GM21529 (cell line): ENCODE measurements around the gene ZNF652.
"Not testable (repeated sequence)": the region's sequence is repeated elsewhere in the genome, so short reads cannot be mapped to it uniquely, and the experiment has no call there.

ENCODE experiments used
- ATAC-seq: cut with Tn5 transposase; IDR thresholded peaks from one replicate; pipeline ENCODE4 v1.9.1; 2021; ENCODE audit not compliant: unreplicated experiment

Gene ZNF652

DNA sequence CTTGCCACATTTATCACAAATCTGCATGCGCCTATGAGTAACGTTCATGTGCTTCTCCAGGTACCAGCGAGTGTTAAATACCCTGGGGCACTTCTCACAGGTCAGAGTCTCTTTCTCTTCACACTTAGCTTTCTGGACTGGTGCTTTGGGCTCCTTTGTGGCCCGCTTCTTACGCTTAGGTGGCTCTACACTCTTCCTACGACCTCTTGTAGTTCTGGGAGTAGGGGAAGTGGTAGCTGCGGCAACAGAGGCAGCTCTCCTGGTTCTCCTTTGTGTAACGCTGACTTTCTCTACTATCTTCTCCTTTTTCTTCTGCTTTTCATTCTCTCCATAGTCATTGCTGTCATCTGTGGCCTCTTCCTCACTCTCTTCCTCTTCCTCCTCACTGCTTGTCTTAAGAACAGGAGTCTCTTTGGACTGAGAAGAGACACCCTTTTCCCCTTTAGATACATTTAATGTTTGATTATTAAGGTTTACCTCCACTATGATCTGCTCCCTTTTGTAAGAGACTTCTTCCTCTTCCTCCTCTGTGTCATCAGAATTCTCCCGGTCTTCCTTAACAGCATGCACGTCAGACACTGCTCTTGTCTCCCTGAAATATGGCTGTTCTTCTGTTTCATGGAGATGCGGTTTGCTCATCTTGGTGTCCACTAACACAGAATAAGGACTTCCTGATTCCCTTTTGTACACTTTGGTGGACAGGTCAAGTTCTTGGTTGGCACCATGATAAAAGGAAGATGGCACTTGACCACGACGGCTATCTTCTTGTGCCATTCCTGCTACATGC, 45.0 kb downstream of the ZNF652 start:
- ATAC-seq, result no peak

DNA sequence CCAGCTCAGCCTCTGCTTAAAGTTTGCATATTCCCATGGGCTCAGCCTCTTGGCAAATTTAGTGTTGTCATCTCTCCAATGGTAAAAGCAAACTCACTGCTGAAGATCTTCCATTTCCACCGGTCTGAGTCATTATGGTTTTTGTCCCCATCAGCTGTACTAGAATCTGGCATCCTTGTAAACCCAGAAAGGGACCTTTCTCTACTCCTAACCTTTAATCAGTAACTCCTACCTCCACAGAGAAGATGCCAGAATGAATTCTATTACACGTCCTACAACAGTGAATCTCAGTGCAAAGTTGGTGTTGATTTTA, 45.8 kb downstream of the ZNF652 start:
- no peak for ATAC-seq

DNA sequence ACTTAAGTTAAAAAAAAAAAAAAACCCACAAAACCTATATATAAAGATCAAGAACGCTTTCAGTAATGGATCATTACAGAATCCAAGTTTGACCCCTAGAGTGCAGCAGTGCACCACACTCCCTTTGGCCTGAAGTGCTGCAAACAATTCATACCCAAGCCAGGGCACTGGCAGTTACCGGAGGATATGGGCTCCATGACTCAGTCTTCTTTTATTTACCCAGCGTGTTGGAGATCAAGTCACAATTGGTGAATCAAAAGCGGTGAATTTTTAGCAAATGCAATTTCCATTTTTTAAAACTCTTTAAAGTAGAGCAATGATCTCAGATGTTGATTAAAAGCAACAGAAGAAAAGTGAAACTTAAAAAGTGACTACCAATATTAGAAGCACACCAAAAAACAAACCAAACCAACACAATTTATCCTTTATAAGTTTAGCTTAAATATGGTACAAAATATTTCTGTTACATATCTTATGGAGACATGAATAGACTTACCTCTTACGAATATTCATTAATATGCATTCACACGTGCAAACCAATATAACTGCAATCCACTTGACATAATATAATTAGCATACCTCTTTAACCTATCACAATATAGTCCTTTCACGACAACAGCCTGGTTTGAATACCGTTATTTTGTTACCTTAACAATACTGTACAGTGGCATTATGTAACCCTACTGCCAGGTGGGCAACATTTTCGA, 46.3 kb downstream of the ZNF652 start:
- ATAC-seq, result peak; percentile 61

DNA sequence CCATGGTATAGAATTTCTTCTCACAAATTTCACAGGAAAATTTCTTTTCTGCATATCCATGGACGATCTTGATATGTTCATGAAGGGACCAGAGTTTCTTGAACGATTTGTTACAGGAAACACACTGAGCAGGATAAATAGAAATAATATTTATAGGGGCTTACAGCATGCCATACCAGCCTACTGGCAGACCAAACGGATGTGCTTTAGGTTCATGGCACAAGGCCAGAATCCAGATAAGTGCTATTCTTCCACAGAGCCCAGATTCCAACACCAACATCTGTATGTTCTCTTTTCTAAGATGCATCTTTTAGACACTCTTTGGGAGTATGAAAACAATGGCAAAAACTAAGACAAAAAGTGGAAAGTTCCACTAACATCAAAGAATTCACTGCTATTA, 49.3 kb downstream of the ZNF652 start:
- ATAC-seq, result no peak

DNA sequence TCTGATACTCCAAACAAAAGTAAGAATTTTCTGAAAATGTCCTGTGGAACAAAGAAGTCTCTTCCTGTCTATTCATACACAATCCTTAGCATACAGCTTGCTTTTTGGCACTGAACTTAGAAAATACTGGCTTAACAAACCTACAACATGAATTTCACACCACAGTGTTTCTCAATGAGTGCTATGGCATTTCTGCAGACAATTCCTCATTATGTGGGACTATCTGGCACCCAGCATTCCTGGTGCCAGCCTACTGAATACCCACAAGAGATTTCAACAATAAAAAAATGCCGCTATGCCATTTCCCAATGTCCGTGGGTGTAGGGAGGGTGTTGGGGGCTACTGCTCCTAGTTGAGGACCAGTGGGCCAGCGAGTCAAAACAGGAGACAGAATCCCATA, 62.1 kb downstream of the ZNF652 start:
- ATAC-seq, result no peak

DNA sequence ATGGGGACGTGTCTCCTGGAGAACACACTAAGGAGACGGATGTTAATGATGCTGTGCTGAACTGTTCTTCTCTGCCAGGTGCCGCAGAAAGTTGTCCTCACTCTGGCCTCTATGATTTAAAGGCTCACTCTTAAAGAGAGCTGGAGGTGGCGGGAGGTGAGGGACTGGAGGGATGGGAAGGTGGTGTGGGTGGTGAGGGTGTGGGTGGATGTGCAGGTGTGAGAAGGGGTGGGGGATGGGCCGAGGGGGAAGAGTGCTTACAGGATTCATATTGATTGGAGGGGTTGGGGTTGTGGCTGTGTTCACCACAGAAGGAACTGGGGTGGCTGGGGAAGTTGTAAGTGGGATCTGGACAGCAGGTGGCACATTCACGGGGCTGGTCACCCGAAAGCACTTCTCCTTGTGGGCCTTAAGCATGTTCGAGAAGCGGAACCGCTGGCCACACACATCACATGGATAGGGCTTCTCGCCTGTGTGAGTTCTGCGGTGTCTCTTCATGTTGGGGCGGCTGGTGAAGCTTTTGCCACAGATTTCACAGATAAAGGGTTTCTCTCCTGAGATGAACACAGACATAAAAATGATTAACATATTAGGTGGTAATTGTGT, 63.6 kb downstream of the ZNF652 start:
- no peak for ATAC-seq

DNA sequence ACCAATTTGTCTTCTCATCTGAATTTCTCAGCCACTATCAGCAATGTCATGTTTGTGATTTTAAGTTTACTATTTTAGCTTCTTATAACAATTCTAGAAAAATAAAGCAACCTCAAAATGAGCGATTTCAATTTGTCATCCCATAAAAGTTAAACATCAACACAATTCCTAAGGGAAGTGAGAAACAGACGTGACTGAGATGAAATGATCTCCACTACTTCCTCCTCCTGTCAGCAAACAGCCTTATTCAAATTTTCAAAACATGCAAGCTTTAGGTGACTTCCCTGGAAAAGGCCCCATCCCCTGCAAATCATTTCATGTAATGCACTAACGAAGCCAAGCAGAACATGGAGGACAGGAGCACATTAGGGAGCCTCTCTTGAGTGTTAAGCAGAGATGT, 64.9 kb downstream of the ZNF652 start:
- no peak for ATAC-seq

DNA sequence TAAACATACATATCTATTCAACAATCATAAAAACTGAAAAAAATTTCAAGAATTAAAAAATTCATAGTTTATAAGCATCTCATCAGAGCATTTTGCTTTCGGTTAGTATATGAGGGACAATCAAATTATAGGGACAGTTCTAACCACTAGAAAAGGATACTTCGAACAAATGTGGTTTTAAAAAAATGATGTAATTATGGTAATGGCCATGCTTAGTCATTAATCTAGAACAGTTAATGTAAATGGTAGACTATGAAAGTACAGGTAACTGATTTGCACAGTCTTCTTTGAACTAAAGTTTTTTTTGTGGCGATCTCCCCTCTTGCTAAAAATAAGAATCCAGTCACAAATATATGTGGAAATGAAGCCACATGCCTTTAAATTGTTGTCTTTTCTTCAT, 67.9 kb downstream of the ZNF652 start:
- no peak for ATAC-seq

DNA sequence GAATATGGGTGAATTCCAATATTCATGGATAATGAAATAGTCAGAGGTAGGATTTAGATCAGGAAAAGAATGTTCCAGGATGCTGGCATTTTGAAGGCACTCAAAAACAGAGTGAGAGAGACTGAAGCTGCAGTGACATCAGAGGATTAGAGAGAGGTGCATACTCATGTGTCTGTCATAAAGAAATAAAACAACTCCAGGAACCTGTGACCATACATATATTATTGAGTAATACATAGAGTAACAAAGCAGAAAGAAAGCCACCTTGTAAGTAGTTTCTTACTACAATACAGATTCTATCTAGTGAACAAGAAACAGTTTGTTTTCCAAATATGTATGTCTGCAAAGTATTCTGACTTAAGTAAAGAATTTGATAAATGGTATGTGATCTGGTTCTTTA, 69.1 kb downstream of the ZNF652 start:
- no peak for ATAC-seq

DNA sequence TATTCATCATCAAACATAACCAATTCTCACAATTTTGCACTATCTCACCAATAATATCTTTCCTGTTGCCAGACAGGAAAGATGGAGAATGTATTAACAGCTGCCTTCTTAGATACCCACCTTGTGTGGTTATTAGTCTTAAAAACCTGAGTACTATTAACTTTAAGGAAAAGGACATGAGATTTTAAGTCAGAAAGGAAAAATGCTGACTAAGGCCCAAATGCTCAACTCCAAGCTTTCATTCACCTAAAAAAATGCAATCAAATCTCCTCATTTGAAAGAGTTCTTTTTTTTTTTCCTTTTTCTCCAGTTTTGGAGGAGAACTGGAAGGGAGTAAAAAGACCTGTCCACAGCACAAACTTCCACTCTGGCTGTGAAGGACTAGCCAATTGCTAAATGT, 70.1 kb downstream of the ZNF652 start:
- ATAC-seq, result no peak

DNA sequence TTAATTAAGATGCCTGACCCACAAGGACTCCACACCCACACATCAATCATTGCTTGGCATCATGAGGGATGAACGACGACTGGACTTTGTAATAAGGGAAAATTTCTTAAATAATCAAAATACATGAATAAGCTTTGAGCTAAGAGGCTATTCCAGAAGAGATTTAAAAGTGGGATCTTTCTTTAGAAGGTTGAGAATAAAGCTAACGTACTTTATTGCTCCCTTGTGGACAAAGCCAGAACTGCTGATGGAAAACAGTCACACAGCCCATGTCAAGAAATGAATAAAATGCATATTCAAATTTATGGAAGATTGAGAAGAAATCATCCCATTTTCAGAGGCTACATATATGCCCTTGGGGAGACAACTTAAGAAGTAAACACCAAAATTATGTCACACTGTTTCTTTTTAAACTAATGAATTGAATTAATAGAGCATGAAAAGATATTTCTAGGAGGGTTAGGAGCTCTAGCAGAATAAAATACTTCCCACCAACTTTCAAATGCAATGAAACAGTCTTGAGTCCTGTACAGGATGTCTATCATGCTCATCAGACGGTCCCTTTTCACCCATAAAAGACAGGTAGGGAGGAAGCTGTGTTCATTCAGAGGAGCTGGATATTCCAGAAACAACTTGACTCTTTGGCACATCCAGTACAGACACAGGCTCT, 71.2 kb downstream of the ZNF652 start:
- ATAC-seq, result no peak

DNA sequence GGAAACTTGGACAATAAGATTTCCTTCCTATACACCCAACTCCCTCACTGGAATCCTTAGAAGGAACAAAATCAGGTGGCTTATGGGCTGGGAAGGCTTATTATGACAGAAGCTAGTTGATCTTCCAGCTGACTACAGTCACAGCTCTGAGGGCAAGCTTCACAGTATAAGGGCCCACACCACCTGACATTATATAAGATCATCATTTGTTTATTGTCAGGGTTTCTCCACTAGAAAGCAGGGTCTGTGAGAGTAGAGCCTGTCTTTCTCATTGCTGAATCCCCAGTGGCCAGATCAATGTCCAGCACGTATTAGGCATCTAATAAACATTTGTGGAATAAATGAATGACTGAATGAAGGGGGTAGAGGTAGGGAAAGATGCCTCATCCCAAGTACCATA, 73.7 kb downstream of the ZNF652 start:
- ATAC-seq, result no peak

DNA sequence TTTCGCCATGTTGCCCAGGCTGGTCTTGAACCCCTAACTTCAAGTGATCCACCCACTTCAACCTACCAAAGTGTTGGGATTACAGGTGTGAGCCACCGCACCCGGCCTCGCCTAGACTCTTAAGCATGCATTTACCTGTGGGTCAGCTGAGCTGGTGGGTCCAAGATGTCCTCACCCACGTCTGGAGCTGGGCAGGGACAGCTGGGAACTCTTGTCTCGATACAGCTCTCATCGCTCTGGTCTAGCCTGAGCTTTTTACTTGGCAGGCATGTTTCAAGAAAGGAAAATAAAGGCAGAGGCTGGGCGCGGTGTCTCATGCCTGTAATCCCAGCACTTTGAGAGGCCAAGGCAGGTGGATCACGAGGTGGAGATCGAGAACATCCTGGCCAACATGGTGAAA, 74.6 kb downstream of the ZNF652 start:
- ATAC-seq, result no peak

DNA sequence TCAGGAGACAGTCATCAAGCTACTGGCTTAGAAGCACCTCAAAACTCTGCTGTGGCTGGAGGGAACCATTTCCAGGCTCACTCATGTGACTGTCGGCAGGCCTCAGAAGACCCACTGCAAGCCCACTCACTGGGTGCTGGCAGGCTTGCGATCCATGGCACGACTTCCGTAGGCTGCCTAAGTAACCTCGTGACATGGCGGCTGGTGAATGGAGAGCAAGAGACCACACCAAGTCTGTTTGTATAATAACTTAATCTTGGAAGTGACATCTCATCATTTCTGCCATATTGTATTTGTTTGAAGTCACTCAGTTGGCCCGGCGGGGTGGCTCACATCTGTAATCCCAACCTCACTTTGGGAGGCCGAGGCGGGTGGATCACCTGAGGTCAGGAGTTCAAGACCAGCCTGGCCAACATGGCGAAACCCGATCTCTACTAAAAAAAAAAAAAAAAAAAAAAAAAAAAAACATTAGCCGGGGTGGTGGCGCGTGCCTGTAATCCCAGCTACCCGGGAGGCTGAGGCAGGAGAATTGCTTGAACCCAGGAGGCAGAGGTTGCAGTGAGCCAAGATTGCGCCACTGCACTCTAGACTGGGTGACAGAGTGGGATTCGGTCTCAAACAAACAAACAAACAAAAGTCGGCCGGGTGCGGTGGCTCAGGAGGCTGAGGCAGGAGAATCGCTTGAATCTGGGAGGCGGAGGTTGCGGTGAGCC, 75.6 kb downstream of the ZNF652 start:
- ATAC-seq, result not testable (repeated sequence)

DNA sequence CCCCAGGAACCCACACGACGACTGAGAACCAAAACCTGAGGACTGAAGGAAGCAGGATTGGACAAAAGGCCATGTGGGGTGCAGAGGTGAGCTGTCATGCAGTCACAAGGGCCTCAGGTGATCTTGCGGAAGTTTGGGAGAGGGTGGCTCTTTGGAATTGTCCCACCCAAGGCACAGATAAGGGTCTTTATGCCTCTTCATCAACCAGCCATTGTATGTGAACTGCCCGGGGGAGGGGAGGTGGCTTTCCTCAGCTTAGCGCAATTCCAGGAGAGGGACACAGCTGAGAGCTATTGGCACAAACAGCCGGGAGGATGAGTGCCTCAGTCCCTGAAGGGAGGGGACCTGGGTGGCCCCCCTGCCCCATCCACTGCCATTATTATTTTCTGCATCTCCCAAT, 76.3 kb downstream of the ZNF652 start:
- ATAC-seq, result no peak

DNA sequence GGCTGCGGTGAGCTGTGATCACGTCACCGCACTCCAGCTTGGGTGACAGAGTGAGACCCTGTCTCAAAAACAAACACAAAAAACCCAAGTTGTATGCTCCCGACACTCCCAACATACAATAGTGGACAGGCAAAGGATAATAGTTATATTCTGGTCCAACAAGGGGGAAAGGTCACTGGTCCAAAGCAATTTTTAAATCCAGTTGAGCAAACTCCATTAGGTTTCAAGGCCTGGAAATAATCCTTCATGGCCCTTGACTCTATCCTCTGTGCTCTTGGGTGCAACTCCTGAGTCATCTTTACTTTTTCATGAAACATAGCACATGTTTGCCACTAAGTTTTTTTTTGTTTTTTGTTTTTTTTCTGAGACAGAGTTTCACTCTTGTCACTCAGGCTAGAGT, 81.1 kb downstream of the ZNF652 start:
- ATAC-seq, result no peak

DNA sequence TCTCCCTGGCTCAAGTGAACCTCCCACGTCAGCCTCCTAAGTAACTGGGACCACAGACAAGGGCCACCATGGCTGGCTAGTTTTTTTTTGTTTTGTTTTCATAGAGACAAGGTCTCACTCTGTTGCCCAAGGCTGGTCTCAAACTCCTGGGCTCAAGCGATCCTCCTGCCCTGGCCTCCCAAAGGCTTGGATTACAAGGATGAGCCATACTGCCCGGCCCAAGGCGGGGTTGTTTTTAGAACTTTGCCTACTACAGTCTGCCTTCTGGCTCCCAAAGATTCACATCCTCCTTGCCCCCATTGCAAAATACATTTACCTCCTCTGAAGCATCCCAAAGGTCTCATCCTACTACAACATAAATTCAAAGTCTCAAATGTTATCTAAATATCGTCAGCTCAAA, 82.0 kb downstream of the ZNF652 start:
- ATAC-seq, result no peak

DNA sequence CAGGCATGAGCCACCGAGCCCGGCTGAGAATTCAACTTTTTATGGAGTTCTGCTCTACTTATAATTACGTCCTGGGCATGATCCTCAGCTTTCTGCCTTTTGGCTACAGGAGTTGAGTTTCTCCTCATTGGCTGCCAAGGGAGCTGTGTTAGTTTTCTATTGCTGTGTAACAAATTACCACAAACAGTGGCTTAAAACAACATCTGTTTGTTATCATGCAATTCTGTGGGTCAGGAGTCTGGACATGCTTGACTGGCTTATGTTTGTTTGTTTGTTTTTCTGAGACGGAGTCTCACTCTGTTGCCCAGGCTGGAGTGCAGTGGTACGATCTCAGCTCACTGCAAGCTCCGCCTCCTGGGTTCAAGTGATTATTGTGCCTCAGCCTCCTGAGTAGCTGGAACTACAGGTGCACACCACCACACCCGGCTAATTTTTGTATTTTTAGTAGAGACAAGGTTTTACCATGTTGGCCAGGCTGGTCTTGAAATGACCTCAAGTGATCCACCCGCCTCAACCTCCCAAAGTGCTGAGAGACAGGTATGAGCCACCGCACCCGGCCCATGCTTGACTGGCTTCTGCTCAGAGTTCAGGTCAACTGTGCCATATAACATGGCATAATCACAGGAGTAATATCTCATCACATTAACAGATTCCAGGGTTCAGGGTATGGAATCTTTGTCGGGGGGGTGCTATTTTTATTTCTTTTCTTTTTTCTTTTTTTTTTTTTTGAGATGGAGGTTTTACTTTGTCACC, 82.6 kb downstream of the ZNF652 start:
- ATAC-seq, result not testable (repeated sequence)

DNA sequence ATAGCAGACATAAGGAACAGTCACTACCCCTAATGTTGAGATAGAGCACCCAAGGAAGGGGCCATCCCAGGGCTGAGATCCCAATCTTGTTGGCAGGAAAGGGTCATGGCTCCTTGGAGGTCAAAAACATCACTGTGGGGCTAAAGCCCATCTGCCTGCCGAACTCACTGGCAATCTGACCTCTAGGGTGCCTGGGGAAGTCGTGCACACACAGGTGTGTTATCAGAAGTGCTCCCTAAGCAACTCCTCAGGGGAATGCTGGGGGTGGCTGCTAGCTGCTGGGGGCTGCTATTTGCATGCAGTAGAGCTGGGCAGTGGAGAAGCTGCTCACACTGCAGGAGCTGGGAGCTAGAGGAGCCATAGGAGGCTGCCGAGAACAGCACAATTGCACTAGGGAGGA, 84.0 kb downstream of the ZNF652 start:
- ATAC-seq, result no peak

DNA sequence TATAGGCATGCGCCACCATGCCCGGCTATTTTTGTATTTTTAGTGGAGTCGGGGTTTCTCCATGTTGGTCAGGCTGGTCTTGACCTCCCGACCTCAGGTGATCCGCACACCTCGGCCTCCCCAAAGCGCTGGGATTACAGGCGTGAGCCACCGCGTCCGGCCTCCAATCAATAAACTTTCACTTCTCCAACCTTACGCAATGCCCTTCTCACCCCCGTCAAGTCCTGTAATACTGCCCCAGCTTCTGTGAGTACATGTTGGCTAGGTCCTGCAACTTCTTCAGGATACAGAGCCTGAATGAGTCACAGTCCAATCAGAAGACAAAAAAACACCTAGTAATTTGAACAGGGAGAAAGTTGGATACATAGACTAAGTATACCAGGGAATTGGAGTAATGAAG, 84.4 kb downstream of the ZNF652 start:
- ATAC-seq, result no peak

DNA sequence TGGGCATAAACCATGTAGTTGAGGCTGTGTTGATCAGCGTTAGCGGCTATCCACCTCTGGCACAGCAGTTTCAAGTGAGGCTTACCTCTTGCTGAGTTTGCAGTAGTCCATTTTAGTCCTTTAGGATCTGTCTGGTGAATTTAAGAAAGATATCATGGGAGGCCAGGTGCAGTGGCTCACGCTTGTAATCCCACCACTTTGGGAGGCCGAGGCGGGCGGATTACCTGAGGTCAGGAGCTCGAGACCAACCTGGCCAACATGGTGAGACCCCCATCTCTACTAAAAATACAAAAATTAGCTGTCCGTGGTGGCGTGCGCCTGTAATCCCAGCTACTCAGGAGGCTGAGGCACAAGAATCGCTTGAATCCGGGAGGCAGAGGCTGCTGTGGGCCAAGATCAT, 86.1 kb downstream of the ZNF652 start:
- ATAC-seq, result not testable (repeated sequence)
